HG03060 (cell line): ENCODE measurements around the gene MSL1.

ENCODE experiments used
- ATAC-seq: cut with Tn5 transposase; IDR thresholded peaks from one replicate; pipeline ENCODE4 v1.9.1; 2021; ENCODE audit warnings: low read depth, moderate number of reproducible peaks; ENCODE audit not compliant: unreplicated experiment

Gene MSL1, protein sequence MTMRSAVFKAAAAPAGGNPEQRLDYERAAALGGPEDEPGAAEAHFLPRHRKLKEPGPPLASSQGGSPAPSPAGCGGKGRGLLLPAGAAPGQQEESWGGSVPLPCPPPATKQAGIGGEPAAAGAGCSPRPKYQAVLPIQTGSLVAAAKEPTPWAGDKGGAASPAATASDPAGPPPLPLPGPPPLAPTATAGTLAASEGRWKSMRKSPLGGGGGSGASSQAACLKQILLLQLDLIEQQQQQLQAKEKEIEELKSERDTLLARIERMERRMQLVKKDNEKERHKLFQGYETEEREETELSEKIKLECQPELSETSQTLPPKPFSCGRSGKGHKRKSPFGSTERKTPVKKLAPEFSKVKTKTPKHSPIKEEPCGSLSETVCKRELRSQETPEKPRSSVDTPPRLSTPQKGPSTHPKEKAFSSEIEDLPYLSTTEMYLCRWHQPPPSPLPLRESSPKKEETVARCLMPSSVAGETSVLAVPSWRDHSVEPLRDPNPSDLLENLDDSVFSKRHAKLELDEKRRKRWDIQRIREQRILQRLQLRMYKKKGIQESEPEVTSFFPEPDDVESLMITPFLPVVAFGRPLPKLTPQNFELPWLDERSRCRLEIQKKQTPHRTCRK

DNA sequence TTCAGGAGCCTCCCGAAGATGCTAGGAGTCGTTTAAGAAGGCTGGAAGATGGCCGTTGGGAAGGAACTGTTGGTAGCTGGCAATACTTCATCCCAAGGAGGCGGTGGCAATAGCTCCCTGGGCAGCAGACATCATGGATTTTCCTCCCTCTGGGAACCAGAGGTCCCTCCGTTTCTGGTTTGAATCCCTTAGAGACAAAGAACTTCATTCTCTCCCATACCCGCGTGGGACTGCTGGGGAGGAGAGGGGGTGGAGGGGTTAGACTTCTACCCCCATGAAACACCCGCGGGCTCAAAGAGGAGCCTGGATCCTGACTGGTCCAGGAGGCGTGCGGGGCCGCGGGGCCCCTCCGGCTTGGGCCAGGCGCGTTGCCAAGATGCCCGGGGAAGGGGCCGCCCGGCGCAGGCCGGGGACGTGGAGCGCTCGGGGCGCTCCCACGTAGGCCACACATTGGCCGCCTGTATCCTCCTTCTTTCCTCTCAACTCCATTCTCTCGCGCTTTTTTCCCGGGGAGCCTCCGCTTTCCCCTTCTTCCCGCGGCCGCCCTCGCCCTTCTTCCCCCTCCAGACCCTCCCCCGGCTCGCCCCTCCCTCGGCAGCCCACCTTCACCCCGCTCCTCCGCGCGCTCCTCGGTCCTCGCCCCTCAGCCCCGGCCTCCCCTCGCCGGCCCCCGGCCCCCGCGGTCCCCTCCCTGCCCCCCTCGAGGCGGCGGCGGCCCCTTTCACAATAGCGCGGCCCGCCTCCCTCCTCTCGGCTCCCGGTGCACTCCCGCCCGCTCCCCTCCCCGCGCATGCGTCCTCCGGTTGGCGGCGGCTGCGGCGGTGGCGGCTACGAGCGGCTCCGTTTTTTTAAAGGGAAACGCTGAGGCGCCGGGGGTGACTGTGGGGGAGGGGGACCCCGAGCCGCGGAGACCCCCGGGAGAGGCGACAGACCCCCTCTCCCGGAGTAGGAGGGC is at the start of gene MSL1:
Gene MSL1, plus strand, starts transcription at position 791 of the 955 bp plus-strand sequence. CDS start 642 bp downstream, outside the sequence.
- ATAC-seq: no peak

DNA sequence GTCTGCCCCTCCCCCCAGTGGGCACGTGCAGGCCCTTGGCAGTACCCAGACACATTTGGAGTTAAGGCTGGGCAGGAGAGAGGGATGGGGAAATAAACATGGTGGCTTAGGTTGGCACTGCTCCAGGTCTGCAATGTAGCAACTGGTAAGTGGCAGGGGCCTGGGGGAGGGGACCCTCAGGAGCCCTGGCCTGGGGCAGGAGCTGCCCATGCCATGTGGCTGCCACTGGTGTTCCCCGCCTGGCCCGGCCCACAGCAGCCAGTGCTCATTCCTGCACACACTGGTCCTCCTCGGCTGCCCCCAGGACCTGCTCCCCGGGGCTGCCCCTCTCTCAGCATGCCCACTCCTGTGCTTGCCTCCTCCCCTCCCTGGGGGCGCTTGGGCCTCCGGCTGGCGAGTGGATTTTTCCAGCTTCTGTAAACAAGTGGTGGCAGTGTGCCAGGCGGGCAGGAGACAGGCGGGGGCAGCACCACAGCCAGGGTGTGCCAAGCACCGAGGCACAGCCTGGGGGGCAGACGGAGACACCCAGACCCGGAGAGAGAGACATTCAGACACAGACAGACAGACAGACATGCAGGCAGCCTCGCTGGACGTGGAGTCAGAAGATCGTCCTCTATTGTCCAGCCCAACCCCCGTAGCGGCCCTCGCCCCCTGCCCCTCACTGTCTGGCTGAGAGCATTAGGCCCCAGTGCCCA is 49.6 kb upstream of the MSL1 start:
- no peak for ATAC-seq

DNA sequence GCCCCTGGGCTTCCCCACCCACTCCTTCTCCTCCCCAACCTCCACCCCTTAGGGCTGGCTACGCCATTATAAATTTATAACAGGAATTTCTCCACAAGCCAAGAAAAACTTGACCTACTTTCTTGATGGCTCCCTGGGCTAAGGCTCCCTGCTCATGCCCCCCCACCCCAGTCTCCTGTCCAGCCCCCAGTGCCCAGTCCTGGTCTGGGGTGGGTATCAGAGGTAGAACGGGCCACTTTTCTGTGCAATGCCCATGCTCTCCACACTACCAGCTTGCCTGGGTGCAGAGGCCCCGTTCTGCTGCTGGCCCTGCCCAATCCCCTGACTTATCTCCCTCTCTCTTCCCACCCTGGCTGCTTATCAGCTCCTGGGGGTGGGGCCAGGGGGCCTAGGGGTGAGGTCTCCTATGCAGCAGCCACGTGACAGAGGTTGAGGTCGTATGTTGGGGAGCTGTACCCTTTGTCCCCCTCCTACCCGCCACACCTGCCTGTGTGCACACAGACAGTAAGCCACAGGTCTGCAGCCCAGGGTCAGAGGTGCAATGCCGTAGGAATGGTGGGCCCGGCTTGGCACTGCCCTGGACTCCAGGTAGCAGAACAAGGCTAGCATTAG is 48.9 kb upstream of the MSL1 start:
- ATAC-seq: no peak

DNA sequence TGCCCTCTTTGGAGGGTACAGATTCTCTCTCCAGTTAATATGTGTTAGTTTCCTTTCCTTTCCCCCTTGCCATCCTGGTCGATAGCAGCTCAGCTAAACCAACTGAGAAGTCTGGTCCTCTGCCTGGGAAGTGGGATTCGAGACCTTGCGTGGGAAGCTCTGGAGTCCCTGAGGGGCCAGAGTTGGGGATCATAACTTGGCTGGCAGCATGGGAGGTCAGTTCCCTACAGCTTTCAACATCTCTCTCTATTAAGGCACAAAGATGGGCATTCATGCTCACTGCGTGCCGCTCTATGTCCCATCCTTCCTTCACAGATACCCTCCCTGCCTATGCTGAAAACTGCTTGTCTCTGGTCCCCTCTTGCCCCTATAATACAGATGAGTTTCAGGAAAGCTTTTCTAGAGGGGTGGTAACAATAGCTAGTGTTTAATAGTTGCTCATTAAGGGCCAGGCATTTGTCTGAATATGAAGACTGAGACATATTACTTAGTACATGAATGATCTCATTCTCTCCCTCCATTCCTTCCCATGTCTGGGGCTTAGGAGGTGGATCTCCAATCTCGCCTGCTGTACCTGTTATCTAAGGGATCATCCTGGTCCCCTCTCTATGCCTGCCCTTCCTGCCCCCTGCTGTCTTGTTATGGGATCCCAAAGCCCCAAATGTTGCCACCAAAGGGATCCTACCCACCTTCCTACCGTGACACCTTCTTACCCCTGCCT is 48.2 kb upstream of the MSL1 start:
- ATAC-seq: no peak

DNA sequence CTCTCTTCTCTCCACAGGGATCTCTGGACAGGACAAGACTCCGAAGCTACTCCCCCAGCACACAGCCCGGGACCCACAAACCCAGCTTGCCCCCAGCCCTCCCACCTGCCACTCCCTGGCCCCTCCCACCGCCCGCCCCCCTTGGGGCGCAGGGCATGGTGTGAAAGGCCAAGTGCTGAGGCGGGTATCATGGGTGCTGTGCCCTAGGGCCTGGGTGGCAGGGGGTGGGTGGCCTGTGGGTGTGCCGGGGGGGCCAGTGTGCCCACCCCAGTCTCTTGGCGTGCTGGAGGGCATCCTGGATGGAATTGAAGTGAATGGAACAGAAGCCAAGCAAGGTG is 47.6 kb upstream of the MSL1 start:
- no peak for ATAC-seq

DNA sequence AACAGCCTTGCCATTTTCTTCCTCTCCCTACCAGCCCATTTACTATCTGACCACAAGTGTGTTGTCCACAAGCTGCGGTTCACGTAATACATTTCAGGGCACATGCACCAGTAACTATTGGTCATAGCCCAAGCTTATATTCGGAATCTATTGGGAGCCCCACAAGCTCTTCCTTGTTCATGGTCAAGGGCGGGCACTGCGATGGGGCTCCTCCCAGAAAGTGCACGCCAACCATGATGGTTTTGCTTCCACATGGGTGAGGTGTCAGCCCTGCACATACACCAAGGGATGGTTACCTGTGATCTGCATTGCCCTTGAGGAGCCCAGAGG is 46.9 kb upstream of the MSL1 start:
- ATAC-seq: no peak

DNA sequence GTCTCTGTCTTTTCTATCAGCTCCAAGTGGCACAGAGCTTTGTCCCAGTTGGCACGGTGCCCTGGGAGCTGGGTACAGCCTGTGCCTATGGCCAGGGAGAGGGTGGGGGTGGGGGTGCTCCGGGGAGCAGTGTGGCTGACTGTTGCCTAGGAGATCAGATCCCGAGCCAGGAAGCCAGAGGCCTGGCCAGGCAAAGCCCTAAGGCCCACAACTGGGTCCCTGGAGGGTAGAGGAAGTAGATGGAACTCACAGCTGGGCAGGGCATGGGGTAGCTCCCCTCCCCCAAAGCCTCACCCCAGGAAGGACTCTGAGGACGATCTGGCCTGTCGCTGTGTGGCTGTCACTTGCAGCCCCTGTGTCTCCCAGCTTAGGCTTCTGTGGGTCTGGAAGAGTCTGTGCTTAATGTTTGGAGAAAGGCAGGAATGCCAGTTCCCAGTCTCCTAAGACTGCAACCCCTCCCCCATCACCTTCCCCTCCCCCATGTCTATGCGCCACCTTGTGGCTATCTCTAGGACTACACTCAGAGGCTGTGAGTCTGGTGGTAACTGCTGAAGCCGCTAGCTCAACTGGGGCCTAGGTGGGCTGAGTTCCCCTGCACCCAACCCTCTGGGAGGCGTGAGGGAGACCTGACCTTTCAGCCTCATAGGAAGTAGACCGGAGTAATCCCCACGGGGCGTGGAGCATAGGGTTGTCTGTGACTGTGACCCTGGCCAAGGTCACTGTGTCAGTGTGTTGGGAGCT is 46.4 kb upstream of the MSL1 start:
- no peak for ATAC-seq

DNA sequence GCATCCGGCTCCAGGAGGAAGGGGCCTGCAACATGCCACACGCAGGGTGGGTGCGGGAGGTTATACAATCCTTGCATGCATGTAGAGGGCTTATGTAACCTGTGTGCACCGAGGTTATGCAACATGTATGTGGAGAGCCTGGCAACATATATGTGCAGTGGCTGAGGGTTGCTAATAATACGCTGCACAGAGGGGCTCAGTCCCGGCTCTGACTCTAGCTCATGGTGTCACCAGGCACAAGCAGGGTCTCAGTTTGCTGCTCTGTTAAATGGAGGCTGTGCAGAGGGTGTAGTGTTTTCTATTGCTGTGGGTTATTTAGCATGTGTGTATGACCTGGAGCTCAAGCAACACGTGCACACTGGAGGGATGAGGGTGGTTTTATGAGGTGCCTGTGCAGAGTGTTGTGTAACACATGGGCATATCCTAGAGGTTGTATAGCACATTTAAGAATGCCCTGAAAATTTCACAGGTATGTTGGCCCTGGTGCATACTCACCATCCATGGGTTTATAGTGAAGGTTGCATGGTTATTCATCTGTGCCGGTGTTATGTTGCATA is 45.8 kb upstream of the MSL1 start:
- no peak for ATAC-seq

DNA sequence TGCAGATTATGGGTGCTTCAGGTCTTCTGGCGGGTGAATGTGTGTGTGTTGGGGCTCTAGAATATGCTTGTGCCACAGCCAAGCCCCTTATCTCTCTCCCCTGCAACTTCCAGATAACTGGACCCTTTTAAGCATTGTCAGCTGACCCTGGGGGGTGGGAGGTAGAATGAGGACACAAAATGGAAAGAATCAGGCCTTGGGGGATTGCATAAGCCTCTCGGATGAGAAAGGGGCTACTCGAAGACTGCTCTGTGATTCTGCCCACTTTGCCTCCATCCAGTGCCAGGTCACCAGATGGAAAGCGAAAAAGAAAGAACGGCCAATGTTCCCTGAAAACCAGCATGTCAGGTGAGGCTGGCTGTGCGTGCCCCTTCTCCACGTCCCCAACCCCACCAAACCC is 45.2 kb upstream of the MSL1 start:
- ATAC-seq: no peak

DNA sequence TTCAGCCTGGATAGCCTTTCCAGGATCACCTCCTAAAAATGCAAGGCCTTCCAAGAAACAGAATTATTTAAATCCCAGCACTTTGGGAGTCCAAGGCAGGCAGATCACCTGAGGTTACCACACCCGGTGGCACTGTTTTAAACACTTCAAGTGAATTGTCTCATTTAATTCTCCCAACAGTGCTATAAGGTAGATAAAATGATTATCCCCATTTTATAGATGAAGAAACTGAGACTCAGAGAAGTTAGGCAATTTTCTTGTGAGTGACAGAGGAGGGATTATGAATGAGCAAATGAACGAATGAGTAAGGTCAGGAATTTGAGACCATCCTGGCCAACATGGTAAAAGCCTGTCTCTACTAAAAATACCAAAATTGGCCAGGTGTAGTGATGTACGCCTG is 42.2 kb upstream of the MSL1 start:
- ATAC-seq: no peak

DNA sequence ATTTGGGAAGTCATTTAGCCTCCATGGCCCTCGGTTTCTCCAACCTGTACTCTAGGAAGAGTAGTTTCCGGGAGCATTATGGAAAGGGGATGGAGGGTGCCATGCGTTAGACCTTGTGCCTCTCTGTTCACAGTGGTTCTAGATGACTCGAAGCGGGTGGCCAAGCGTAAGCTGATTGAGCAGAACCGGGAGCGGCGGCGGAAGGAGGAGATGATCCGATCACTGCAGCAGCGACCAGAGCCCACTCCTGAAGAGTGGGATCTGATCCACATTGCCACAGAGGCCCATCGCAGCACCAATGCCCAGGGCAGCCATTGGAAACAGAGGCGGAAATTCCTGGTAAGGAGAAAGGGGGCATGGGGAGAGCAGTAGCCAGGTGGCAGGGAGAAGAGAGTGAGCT is 37.3 kb upstream of the MSL1 start:
- no peak for ATAC-seq

DNA sequence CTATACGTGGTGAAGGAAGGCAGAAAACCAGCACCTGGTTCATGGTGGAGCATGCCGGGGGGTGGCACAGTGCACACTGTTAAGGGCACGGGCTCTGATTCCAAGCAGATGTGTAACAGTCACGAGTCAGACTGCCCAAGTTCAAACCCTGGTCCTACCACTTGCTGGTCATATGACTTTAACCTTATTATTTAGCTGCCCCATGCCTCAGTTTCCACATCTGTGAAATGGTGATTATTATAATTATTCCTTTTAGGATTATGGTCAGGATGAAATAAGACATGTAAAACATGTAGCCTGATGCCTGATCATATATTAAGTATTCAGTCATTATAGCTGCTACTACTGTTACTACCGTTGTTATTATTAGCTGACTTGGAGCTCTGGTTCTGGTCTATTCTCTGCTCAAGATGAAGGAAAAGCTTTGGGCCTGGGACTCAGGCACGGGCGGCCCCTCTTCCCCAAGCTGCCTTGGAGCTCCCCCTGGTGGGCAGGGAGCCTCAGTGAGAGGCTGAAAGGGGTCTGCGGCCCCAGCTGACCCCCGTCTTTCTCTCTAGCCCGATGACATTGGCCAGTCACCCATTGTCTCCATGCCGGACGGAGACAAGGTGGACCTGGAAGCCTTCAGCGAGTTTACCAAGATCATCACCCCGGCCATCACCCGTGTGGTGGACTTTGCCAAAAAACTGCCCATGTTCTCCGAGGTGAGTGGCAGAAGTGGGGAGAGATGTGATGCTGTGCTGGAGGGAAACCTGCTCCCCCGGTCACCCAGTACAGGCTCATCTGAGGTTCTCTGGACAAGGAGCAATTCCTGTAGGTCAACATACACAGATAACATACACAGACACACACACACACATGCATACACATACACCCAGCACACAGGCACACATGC is 35.4 kb upstream of the MSL1 start:
- no peak for ATAC-seq

DNA sequence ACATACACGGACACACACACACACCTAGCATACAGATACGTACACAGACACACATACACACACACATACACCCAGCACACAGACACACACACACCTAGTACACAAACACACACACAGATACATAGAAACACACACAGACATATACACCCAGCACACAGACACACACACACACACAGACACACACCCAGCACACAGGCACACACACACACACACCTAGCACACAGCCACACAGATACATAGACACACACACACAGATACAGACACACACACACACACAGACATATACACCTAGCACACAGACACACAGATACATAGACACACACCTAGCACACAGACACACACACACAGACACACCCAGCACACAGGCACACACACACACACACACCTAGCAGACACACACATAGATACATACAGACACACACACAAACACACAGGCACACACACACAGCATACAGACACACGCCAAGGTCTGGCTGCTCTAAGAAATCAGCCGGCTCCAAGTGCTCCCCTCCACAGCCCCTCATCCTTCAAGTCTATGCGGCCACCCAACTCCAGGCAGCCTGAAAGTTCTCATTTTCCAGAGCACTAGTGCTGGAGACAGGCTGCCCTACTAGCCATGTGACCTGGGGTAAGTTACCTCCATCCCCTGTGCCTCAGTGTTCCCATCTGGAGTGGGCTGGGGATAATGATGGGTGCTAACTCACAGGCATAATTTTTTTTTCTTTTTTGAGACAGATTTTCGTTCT is 34.5 kb upstream of the MSL1 start:
- ATAC-seq: no peak

DNA sequence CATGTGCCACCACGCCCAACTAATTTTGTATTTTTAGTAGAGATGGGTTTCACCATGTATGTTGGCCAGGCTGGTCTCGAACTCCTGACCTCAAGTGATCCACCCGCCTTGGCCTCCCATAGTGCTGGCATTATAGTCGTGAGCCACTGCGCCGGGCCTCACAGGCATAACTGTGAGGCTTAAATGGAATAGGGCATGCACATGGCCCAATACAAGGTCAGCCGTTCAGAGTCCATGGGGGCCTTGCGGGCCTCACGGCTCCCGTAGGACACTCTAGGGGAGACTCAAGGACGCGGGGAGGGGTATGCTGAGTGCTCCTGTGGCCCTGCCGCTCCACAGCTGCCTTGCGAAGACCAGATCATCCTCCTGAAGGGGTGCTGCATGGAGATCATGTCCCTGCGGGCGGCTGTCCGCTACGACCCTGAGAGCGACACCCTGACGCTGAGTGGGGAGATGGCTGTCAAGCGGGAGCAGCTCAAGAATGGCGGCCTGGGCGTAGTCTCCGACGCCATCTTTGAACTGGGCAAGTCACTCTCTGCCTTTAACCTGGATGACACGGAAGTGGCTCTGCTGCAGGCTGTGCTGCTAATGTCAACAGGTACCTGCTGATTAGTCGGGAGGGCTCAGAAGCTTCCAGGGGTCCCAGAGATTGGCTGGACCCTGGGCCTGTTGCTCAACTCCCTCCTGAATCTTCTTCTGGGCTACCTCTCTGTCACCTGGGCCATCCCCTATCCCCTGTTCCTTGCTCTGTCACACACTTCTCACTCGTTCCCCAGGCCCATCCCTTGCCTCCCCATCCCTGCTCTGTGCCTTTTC is 33.7 kb upstream of the MSL1 start:
- no peak for ATAC-seq

DNA sequence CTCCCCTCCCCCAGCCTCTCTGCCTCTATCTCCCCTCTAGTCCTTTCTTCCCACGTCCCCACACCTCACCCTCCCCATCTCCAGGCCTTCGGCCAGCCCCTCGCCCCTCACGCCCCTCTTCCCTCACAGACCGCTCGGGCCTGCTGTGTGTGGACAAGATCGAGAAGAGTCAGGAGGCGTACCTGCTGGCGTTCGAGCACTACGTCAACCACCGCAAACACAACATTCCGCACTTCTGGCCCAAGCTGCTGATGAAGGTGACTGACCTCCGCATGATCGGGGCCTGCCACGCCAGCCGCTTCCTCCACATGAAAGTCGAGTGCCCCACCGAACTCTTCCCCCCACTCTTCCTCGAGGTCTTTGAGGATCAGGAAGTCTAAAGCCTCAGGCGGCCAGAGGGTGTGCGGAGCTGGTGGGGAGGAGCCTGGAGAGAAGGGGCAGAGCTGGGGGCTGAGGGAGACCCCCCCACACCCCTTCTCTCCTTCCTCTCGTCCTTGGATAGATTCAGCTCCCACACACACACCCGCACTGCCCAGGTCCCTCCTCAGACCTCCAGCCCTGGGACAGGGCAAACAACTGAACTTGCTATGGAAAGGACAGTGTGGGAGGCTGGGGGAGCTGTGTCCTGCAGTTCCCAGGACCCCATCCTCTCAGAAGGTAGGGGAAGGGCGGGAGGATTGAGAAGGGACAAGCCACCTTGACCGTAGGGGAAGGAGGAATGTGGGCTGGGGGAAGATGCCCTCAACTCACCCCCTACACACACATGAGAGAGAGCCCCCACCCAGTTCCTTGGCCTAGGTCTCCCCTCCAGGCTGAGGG is 32.5 kb upstream of the MSL1 start:
- ATAC-seq: no peak
